H9 (cell line): ENCODE data around the gene DLAT. TPM values are rescaled to one million over a fixed set of nuclear protein-coding genes. Genes with fewer than 3 reads are reported as not detected.

Source experiments
- DNase-seq: peaks from one replicate; pipeline ENCODE4 v3.0.0-alpha.2; 2017
- H2AFZ ChIP-seq: one replicate; pipeline ENCODE4 v1.6.1; 2013; ENCODE audit warnings: mild to moderate bottlenecking, low read length, control low read depth, moderate library complexity
- H2AK5ac ChIP-seq: 2 replicates; pipeline ENCODE4 v1.6.1; 2013; ENCODE audit warnings: low read length, control low read depth, mixed read lengths; ENCODE audit not compliant: insufficient read length
- H2BK120ac ChIP-seq: one replicate; pipeline ENCODE4 v1.6.1; 2013; ENCODE audit warnings: low read depth, mild to moderate bottlenecking, low read length, control low read depth, inconsistent platforms; ENCODE audit not compliant: poor library complexity, severe bottlenecking
- H2BK12ac ChIP-seq: 2 replicates; pipeline ENCODE4 v1.6.1; 2013; ENCODE audit warnings: low read length, control low read depth, mixed read lengths, low read depth; ENCODE audit not compliant: insufficient read length
- H2BK15ac ChIP-seq: 2 replicates; pipeline ENCODE4 v1.6.1; 2013; ENCODE audit warnings: low read depth, low read length, control low read depth
- H2BK20ac ChIP-seq: one replicate; pipeline ENCODE4 v1.6.1; 2013; ENCODE audit warnings: low read depth, mild to moderate bottlenecking, low read length, control low read depth, inconsistent platforms; ENCODE audit not compliant: poor library complexity, severe bottlenecking
- H2BK5ac ChIP-seq: 2 replicates; pipeline ENCODE4 v1.6.1; 2013; ENCODE audit warnings: low read length, control low read depth, mixed read lengths; ENCODE audit not compliant: insufficient read length
- H3K14ac ChIP-seq: 2 replicates; pipeline ENCODE4 v1.6.1; 2013; ENCODE audit warnings: low read length, control low read depth; ENCODE audit not compliant: insufficient read depth
- H3K18ac ChIP-seq: 2 replicates; pipeline ENCODE4 v1.6.1; 2013; ENCODE audit warnings: low read depth, mild to moderate bottlenecking, mixed read lengths, low read length, control low read depth; ENCODE audit not compliant: insufficient read length
- H3K23ac ChIP-seq: 2 replicates; pipeline ENCODE4 v1.6.1; 2013; ENCODE audit warnings: low read length, control low read depth, mixed read lengths, low read depth; ENCODE audit not compliant: insufficient read length
- H3K23me2 ChIP-seq: 2 replicates; pipeline ENCODE4 v1.6.1; 2013; ENCODE audit warnings: low read depth, mild to moderate bottlenecking, mixed read lengths, low read length, control low read depth; ENCODE audit not compliant: insufficient read length, poor library complexity, severe bottlenecking
- H3K27ac ChIP-seq: 2 replicates; pipeline ENCODE4 v1.5.1; 2013; ENCODE audit warnings: low read length, control low read depth, mixed read lengths, low read depth; ENCODE audit not compliant: insufficient read length
- H3K27me3 ChIP-seq: 2 replicates; pipeline ENCODE4 v1.6.1; 2013; ENCODE audit warnings: low read length, control low read depth, inconsistent platforms; ENCODE audit not compliant: insufficient read depth
- H3K4ac ChIP-seq: 2 replicates; pipeline ENCODE4 v1.6.1; 2013; ENCODE audit warnings: low read depth, mild to moderate bottlenecking, control low read depth, inconsistent platforms, low read length, moderate library complexity
- H3K4me1 ChIP-seq: 2 replicates; pipeline ENCODE4 v1.6.1; 2013; ENCODE audit warnings: low read length, control low read depth, inconsistent platforms; ENCODE audit not compliant: insufficient read depth
- H3K4me2 ChIP-seq: 2 replicates; pipeline ENCODE4 v1.6.1; 2013; ENCODE audit warnings: low read length, control low read depth, mixed read lengths; ENCODE audit not compliant: insufficient read length, insufficient read depth
- H3K56ac ChIP-seq: 2 replicates; pipeline ENCODE4 v1.6.1; 2013; ENCODE audit warnings: low read depth, mild to moderate bottlenecking, mixed read lengths, low read length, control low read depth; ENCODE audit not compliant: insufficient read length
- H3K79me1 ChIP-seq: 2 replicates; pipeline ENCODE4 v1.6.1; 2013; ENCODE audit warnings: low read depth, mild to moderate bottlenecking, moderate library complexity, low read length, control low read depth, inconsistent platforms; ENCODE audit not compliant: insufficient read depth, poor library complexity, severe bottlenecking
- H3K79me2 ChIP-seq: 2 replicates; pipeline ENCODE4 v1.6.1; 2013; ENCODE audit warnings: low read length, control low read depth, inconsistent platforms; ENCODE audit not compliant: insufficient read depth
- H3K9ac ChIP-seq: 2 replicates; pipeline ENCODE4 v1.6.1; 2013; ENCODE audit warnings: low read length, control low read depth, mixed read lengths; ENCODE audit not compliant: insufficient read length; ENCODE audit errors: extremely low read depth
- H3K9me3 ChIP-seq: one replicate; pipeline ENCODE4 v1.6.1; 2013; ENCODE audit warnings: low read depth, low read length, inconsistent platforms; ENCODE audit not compliant: control insufficient read depth
- H3T11ph ChIP-seq: one replicate; pipeline ENCODE4 v1.6.1; 2013; ENCODE audit warnings: mild to moderate bottlenecking, low read length, control low read depth, inconsistent platforms
- H4K20me1 ChIP-seq: one replicate; pipeline ENCODE4 v1.6.1; 2013; ENCODE audit not compliant: control insufficient read depth, insufficient read length, insufficient read depth
- H4K5ac ChIP-seq: 2 replicates; pipeline ENCODE4 v1.6.1; 2013; ENCODE audit warnings: low read depth, mild to moderate bottlenecking, mixed read lengths, low read length, control low read depth; ENCODE audit not compliant: insufficient read length
- H4K8ac ChIP-seq: replicated peaks from 2 replicates; pipeline ENCODE4 v1.6.1; 2013; ENCODE audit warnings: low read length, control low read depth, mixed read lengths, low read depth; ENCODE audit not compliant: insufficient read length
- H4K91ac ChIP-seq: 2 replicates; pipeline ENCODE4 v1.6.1; 2013; ENCODE audit warnings: low read depth, mild to moderate bottlenecking, moderate library complexity, mixed read lengths, low read length, control low read depth; ENCODE audit not compliant: insufficient read length
- H3K27ac Mint-ChIP-seq, 3 experiments: 2 replicates in 2 of 3; 3 replicates in 1 of 3; pipeline ENCODE4 v1.8.0; 2020 to 2021; ENCODE audit warnings: mixed read lengths in 3 of 3, mild to moderate bottlenecking in 1 of 3, moderate library complexity in 1 of 3
- H3K27me3 Mint-ChIP-seq: 2 replicates; pipeline ENCODE4 v1.8.0; 2021; ENCODE audit warnings: low read depth, mild to moderate bottlenecking, moderate library complexity, mixed read lengths
- H3K36me3 Mint-ChIP-seq, 3 experiments: 2 replicates in 2 of 3; 3 replicates in 1 of 3; pipeline ENCODE4 v1.8.0; 2020 to 2021; ENCODE audit warnings: low read depth in 3 of 3, mixed read lengths in 3 of 3; ENCODE audit not compliant: insufficient read depth in 1 of 3
- H3K4me1 Mint-ChIP-seq, 2 experiments: 2 replicates each; pipeline ENCODE4 v1.8.0; 2020; ENCODE audit warnings: mixed read lengths in 2 of 2
- H3K4me3 Mint-ChIP-seq, 2 experiments: 2 replicates in 1 of 2; 3 replicates in 1 of 2; pipeline ENCODE4 v1.8.0; 2020 to 2021; ENCODE audit warnings: mild to moderate bottlenecking in 2 of 2, mixed read lengths in 2 of 2, moderate library complexity in 1 of 2
- H3K9me3 Mint-ChIP-seq, 2 experiments: 2 replicates in 1 of 2; 3 replicates in 1 of 2; pipeline ENCODE4 v1.8.0; 2020; ENCODE audit warnings: mild to moderate bottlenecking in 2 of 2, mixed read lengths in 2 of 2, moderate library complexity in 1 of 2
- CTCF ChIP-seq: fragments of 200-600 bp; sonication (generic); conservative IDR thresholded peaks from 3 replicates; pipeline ENCODE4 v1.8.0; 2021; ENCODE audit warnings: antibody characterized with exemption, mild to moderate bottlenecking
- WGBS: extraction: QIAGEN DNeasy Blood & Tissue Kit; methylation state at CpG from one replicate; pipeline ENCODE4 v1.1.7; 2013; ENCODE audit warnings: missing lambda C conversion rate, low lambda C conversion rate, mixed read lengths; ENCODE audit not compliant: insufficient read length; ENCODE audit errors: extremely low coverage; 5-methylcytosine and 5-hydroxymethylcytosine counted together
- total RNA-seq: library from RNA; stranded (reverse); gene quantifications from 2 replicates; pipeline ENCODE4 v1.2.1, GENCODE V29; 2021

DLAT gene
- total RNA-seq, 1 experiment from 2014 or later, result 58.4 TPM

- no peak overlapping the region for H2AFZ ChIP-seq
- no CpG with 5 or more reads among the region's 4 CpGs for WGBS
Measured at GRCh38 chr11:112017538-112017937, 7.7 kb upstream of the DLAT start.

More at GRCh38 chr11:112017538-112017937, 7.7 kb upstream of the DLAT start:
- H3K27me3 ChIP-seq, result no peaks in the 10 kb centered on the region
- no peak overlapping the region for H3K4me3 Mint-ChIP-seq
- H3K36me3 Mint-ChIP-seq, result peaks cover 0 to 19% (median 5%) of the 10 kb centered on the region in 3 experiments; a peak in 3 of 7 replicates
- no peaks in the 10 kb centered on the region for H3K79me2 ChIP-seq
- no peak overlapping the region for H2BK5ac ChIP-seq
- no peak overlapping the region for H2BK120ac ChIP-seq
- no peaks in the 10 kb centered on the region for H3K79me1 ChIP-seq
- H3K27ac Mint-ChIP-seq, result no peak overlapping the region
- no peak overlapping the region for H3T11ph ChIP-seq
- no peaks in the 10 kb centered on the region for H3K4me1 ChIP-seq
- H3K9me3 ChIP-seq, result no peaks in the 10 kb centered on the region
- H3K9ac ChIP-seq, result no peak overlapping the region
- H2AK5ac ChIP-seq, result no peak overlapping the region
- no peak for TF ChIP-seq CTCF
- no peak overlapping the region for H3K27ac ChIP-seq
- H3K4ac ChIP-seq, result no peak overlapping the region
- no peak overlapping the region for H2BK15ac ChIP-seq
- H3K18ac ChIP-seq, result no peak overlapping the region
- H3K4me2 ChIP-seq, result no peak overlapping the region
- no peak overlapping the region for H3K23ac ChIP-seq
- no peaks in the 10 kb centered on the region for H3K4me1 Mint-ChIP-seq
- no peaks in the 10 kb centered on the region for H3K9me3 Mint-ChIP-seq
- H3K27me3 Mint-ChIP-seq, result no peaks in the 10 kb centered on the region
- H4K20me1 ChIP-seq, result no peaks in the 10 kb centered on the region
- H4K91ac ChIP-seq, result no peak overlapping the region
- no peak overlapping the region for H3K14ac ChIP-seq
- H3K56ac ChIP-seq, result no peak overlapping the region
- H2BK12ac ChIP-seq, result no peak overlapping the region
- no peak for DNase-seq
- H3K23me2 ChIP-seq, result no peaks in the 10 kb centered on the region
- no peak overlapping the region for H4K5ac ChIP-seq
- no peak overlapping the region for H4K8ac ChIP-seq
- no peak overlapping the region for H2BK20ac ChIP-seq
